GM04504 (cell line): Measurements from ENCODE around the gene ATG2B.

Experiments used
- DNase-seq: peaks from one replicate; pipeline ENCODE4 v3.0.0-alpha.2; 2012; ENCODE audit warnings: low read depth

ATG2B gene

DNA sequence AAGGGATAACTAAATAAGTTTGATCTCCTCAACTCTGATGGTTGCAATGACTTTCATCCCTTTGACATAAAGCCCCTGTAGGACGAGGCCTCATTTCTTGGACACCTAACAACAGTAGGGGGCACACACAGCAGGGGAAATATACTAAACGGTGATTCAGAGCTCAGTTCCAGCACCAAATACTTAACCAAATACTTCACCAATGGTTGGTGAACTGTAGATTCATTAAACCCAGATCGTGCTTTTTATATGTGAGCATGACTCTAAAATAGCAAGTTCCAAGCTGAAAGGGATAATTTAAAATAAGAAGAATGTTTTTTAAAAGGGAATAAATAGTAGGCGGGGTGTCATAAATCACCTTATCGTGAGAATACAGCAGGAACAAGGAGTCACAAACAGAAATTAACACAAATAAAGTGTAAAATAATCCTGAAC, 53.2 kb downstream of the ATG2B start:
- DNase-seq: no peak

DNA sequence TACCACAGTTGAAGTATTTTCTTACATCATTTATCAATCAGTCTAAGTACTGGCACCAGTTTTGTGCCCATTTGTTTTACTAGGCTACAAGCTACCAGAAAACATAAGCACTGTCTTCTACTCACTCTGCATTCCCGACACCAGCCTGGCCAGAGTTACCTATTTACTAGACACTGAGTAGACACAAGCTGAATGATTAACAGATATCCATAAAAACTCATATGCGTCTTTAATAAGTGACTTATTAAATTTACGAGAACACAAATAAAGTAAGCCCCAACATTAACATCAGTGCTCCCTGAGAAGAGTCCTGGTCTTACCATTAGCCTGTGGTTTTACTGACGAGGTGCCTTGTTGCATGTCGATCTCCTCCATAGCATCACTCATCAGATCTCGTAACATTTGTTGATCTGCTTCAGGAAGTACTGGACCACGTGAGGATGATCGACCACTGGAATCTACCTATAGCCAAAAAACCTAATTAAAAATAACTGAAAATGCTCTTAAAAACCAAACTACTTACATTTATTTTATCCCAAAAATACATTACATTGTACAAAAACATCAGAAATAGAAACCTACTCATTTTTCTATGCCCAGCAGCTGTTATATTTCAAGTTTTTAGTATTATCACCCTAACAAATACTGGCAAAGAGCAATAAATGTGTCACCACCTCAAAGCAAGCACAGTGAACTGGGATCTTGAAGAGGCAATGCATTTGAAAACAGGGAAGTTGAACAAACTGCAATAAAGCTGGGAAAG, 53.8 kb downstream of the ATG2B start:
- no peak for DNase-seq

DNA sequence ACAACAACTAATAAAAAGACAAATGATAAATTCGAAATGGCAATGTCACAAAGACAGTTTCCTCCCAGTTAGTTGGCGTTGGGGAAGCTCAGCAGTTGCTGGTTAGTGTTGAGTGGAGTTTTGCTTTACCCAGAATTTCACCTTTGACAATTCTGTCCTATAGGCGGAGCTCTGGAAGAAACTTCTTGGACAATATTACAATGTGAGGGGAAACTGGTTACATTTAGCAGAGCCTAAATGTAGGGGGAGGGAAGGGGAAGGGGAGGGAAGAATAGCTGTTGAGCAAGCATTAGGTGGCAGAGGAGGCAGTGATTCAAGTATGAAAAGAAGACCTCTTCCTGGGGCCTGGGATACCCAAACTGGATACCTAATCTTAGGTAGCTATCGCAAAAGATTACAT, 55.7 kb downstream of the ATG2B start:
- no peak for DNase-seq

DNA sequence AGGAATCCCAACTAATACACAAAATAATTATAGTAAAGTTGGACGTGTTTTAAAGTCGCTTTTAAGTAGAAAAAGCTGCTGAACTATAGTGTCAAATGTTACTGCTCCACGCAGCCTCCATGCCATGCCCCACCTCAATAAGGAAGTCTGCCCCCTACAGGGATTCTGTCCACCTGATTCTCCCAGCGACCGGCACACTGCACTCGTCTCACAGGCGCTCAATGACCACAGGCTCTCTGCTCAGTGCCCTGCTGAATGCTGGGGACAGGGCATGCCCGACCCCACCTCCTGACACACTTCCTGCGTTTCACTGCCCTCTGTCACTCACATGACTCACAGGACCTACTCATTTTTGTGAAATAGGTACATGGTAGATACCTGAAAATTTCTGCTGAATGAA, 58.2 kb downstream of the ATG2B start:
- DNase-seq: no peak

DNA sequence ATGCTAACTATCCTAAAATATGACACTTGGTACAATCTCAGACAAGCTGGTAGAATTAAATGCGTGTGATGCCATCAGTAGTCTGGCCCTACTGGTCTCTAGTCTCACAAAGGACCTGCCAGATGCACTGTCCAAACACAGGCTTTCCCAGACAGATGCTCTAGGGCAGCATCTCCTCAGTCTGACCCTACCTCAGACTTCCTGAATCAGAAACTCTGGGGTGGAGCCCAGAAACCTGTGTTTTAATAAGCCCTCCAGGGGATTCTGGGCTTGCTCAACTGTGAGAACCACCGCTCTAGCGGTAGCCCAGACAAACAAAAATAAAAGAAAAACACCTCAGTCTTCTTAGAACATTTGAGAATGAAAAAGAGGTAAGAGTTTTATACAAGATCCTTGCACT, 59.2 kb downstream of the ATG2B start:
- DNase-seq: no peak

DNA sequence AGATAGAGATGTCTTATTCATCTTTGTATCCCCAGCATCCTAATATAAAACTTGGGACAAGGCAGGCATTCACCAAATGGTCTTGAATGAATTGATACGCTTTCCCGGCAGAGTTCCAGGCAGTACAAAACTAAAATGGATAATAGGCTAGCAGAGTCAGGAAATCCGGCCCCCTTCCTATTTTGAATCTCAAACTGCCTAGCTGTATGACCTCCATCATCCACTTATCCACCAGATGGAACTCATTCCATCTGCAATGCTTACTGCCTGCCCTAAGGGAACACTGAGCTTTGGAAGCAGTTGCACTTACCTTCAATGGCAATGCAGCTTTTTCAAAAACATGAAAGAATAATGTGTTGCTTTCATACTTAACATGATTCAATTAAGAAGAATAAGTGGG, 63.7 kb downstream of the ATG2B start:
- no peak for DNase-seq

DNA sequence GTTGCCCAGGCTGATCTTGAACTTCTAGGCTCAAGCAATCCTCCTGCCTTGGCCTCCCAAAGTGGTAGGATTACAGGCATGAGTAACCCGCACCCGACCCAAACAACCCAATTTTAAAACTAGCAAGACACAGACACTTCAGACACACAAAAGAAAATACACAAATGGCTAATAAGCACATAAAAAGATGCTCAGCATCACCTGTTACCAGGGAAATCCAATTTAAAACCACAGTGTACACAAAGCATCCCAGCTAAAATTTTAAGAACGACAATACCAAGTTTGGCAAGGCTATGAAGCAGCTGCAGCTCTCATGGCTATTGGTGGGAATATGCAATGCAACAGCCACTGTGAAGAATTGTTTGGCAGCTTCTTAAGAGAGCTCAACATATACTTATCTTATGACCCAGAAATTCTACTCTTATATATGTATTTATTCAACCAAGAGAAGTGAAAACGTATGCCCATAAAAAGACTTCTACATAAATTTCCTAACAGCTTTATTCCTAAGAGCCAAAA, 65.1 kb downstream of the ATG2B start:
- DNase-seq: no peak

DNA sequence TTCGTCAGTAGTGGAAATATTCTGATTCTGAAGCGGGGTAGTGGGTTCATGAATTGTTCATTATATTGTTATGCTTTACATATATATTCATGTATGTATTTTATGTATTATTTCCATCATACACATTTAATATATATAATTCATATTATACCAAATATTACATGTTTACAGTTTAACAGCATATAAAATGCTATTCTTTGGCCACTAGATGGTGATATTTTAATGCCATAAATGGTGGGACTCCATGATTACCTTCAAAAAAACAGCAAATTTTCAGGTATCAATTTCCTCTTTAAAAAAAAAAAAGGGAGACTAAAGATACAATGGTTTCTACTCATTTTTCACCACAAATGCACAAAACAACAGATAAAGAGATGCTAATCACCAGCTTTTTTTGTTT, 66.1 kb downstream of the ATG2B start:
- DNase-seq: no peak

DNA sequence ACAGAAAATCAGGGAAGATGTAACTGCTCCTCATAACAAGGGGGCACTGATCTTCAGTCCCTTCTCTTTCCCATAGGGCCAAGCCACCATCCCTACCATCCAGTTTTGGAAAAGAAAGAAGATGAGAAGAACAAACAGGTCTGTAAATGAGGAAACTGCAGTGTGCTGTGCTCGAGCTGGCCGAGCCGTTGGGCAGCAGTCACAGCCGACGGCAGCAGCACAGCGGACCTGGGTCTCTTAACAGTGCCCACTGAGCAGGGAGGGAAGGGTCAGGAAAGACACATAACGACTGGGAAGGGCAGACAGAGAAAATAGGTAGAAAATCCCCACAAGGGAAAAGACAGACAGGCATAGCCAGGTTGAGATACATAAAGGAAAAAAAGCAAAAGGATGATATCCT, 68.9 kb downstream of the ATG2B start:
- DNase-seq: no peak

DNA sequence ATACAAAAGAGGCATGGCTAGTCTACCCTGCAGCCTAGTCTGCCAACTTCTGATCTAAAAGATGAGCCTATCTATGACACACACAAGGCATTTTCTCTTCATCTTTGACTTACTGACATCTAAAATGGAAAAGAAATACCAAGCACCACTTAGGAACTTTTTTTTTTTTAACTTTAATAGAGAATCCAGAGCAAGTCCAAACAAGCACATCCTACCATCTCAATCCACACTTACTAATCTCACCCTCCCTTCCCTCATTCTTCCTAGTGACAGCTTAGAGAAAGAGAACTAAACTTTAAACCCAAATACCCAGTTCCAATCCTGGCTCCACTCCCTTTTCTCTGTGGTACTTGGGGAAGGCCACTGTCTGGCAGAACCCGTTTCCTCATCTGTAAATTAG, 75.3 kb downstream of the ATG2B start:
- no peak for DNase-seq

DNA sequence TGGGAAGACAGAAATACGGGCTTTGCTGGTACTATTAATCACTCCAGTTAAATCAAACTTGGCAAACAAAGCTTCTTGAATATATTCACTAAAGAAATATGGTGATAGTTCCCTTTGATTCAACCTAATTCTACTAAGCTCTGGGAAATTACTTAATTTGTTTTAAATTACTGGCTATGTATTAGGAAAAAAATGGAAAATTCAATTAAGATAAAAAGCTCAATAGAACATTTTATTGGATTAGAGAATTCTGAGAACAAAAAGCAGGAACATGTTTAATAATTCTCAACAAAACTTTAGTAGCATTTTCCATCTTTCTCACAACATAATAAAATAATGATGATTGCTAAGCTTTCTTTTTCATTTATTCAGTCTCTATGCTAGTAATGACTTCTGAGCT, 76.9 kb downstream of the ATG2B start:
- DNase-seq: no peak

DNA sequence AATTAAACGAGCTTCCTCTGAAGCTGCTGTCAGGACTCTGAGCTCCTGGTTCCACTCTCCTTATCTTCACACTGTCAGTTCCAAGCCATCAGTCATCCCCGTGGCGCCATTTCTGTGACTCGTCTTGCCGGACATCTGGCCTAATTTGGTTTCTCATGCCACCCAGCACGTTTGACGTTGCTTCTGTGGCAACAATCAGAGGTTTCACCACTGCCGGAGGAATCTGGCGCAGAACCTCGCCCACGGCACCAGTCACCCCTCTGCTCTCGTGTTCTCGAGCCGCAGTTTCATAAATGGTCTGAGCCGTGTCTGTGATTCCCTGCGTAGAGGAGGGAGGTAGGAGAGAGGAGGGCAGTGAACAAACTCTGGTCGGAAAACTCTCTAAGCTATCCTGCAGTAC, 77.5 kb downstream of the ATG2B start:
- DNase-seq: no peak

DNA sequence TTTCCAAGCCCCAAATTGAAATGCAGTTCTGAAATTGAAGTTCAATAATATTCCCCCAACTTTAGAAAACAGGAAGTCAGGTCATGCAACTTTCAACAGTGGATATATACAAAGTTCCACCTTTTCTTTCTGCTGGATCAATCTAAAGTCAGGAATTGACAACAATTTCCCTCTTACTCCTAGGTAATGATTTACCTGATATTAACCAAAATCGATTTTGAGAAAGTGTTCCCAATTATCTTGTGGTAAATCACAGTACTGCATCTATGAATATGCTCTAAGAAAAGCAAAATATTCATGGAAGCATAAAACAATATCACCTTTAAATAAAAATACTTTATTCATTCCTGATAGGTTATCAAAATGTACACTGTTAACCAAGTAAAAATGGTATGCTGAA, 78.7 kb downstream of the ATG2B start:
- no peak for DNase-seq

DNA sequence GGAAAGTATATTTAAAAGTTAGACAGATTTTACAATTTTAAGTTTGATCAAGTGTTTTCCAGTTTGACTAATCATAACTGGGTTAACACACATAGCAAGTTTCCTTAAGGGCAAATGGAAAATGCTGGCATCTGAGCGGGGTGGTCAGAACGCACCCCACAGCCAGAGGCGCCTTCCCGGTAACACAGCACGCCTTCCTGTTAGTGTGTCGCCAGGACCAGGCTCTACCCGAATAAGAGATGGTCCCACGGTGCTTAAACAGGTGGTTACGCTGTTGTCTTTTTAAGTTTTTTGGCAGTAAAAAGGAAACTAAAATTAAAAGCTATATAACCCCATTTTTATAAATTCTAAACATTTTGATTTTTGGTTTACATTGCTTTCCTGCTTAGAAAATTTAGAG, 79.1 kb downstream of the ATG2B start:
- DNase-seq: no peak

DNA sequence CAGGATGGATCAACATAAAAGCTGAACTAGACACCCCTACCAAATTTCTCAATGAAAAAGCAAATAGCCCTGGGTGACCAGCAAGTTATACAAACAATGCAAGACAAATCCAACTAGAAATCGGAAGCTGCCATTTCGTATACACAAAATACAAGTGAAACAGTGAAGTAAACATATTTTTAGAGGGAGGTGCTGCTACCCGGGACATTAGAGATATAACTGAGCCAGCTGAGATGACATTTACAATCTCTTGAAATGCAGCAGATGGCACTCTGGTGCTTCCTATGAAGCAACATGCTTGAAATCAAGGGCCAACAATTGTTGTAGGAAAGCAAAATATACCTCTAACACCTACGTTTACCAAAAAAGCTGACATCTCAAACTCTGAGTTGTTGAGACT, 81.7 kb downstream of the ATG2B start:
- DNase-seq: no peak

DNA sequence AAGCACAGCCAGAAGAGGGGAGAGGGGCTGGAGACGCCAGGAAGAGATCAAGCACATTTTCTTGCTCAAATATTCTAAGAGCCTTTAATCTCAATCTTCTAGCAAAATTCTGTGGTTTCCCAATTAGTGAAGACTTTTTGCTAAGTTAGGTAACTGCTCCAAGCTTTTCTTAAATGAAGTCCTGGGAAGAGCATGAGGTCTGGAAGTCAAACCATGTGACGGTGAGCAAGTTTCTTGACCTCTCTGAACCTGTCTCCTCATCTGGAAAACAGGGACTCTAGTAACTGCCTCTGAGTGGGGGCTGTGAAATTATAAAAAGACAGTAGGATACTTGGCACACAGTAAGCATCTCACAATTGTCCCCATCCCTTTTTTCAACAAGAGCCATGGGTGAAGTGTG, 83.0 kb downstream of the ATG2B start:
- no peak for DNase-seq

DNA sequence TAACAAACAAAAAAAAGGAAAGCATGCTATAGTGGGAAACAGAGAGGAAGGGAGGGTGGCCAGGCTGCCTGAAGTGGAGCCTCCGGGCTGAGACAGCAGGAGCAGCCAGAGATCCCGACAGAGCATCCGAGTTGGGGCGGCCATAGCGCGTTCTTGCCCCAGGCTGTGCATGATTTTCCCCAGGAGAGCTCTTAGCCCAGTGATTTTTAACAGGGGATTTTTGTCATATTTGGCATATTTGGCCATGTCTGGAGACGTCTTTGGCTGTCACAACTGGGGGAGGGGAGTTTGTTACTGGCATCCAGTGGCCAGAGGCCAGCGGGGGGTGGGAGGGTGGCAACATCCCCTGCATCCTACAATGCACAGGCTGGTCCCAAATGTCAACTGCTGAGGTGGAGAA, 83.6 kb downstream of the ATG2B start:
- DNase-seq: no peak

DNA sequence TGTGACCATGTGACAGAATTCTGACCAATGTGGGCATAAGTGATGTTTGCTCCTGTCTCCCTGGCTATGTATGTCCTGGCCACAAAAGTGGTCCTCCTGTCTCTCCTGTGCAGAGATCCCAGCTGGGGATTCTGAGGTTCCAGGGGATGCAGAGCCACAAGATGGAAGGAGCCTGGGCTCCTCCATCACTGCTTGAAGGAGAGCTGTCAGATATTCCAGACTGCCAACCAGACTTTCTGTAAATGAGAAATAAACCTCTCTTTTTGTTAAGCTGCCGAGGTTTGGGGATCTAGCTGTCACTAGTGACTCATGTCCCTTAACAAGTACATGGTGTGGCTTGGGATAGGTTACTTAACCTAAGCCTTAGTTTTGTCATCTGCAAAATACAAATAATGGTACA, 85.3 kb downstream of the ATG2B start:
- DNase-seq: no peak

DNA sequence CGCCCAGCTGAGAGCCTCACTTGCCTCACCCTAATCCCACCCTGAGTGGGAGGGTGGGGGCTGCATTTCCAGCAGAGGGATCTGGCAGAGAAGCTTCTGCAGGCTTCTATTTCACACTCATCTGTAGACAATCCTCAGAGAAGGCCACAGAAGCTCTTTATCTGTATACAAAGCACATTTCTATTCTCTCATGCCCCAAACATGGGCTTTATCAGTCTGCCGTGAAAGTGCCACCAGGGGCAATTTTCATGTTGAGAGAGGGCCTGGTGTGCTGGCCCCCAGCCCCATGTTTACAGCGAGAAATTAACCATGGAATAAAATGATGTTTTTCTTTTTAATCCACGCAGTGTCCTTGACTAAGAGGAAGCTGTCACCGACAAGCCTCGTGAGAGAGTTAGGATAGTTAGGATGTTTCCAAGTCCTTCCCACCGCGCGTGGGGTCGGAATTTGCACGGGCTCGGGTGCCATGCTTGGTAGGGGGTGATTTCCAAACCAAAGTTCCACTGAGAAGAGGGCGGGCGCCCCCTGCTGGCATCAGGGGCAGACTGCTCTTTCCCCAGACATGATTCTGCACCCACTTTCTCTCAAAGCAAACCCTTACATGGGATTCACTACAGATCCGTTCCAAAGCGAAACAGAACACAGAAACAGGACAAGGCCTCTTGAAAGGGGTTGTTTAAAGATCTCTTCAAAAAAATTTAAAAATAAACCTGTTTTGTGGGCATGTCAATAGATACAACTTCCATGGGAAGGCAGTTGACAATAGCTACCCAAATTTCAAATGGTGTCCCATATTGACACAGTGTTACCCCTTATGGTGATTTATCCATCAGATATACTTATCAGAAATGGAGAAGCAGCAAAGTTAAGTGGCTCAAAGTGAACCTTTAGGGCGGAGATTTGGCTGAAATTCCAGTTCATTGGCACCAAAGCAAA, 87.7 kb downstream of the ATG2B start:
- DNase-seq: peak; percentile 42

DNA sequence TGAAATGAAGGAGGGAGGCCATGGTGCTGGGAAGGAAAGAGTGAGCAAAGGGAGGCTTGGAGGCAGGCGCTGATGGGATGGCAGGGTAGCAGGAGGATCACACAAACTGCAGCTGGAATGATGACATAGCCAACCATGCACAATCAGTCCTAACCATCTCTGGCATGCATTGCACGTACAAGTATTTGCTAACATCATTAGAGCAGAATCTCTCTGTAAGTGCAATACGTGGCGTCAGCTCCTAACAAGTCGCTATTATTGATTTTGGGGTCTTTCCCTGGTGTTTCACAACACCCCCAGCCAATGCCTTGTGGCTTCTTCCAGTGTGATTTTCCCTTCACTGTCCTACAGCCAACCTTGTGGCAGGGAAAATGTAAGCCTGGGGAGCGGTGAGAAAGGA, 88.6 kb downstream of the ATG2B start:
- peak; percentile 45 for DNase-seq

DNA sequence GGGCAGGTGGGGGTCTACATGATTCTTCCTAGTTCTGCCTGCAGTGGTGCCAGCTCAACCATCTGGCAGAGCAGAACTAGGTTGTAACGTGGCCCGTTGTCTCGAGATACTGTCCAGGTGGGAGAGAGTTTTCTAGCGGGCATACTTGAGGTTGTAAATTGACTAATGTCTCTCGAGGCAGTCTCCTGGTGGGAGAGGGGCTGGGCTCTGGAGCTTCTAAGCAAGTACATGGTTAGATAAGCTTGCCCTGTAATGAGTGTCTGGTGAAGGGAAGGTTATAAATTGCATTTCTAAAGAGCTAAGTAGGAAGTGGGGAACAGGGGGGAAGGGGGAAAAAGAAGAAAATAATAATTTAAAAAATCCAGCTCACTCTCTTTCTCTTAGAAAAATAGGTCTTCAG, 89.0 kb downstream of the ATG2B start:
- no peak for DNase-seq

DNA sequence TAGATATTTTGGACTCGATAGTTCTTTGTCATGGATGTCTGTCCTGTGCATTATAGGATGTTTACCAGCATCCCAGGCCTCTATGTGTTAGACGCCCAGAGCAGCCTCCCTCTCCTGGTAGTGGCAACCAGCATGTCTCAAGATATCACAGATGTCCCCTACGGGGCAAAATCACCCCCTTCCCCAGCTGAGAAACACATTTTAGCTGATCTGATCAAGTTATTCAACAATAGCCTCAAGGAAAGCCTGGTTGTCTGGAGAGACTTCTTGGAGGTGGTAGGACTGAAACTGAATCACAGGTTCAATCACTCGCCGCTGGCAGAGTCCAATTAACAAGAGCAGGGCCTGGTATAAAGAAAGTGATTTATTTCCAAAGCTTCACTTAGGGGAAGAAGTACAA, 89.5 kb downstream of the ATG2B start:
- no peak for DNase-seq

DNA sequence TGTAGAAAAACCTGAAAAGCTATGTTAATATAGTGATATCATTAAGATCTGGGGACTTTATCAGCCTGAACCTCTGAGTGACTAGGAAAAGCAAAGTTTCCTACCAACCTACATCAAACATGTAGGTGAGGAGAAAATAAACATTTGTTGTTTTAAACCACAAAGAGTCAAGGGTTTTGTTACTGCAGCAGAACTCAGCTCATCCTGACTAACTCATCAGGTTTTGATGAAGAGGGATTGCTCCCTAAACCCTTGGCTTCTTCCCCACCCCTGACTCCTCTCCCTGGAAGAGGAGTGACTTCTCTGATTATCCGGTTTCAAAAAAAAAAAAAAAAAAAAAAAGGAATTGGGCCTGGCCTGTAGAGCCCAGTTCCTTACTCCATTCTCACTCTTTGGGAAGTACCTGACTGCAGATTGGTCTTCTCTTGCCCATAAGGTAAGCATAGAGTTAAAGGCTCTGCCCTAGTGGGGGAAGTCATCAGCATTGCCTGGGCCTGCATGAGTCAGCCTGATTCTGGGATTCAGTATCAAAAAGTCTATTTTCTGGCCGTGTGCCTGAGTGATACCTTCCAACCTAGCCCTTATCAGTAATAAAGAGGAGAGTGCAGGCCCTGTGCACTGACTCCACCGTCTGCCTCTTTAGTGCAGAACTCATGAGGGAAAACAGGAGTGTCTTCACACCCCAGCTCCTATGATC, 90.2 kb downstream of the ATG2B start:
- no peak for DNase-seq
